NOMO-1 treated with DMSO at 0.1 percent for 48 hours (cell line): ENCODE results near the gene MAGEB10.
"Not testable (repeated sequence)": the region's sequence is repeated elsewhere in the genome, so short reads cannot be mapped to it uniquely, and the experiment has no call there.

Experiments used
- DNase-seq: peaks from one replicate; lab custom pipeline; 2025; ENCODE audit not compliant: unreplicated experiment; lab: John Stamatoyannopoulos, UW

The MAGEB10 gene

GRCh38 chrX:27807690-27808089, at the start of gene MAGEB10:
Gene MAGEB10 (plus strand): TSS chrX:27807990. CDS start chrX:27821307, 13,317 bp downstream.
- DNase-seq = no peak

- no peak for DNase-seq
Measured at GRCh38 chrX:27765718-27766117, 42.1 kb upstream of the MAGEB10 start.

GRCh38 chrX:27767387-27767786, 40.4 kb upstream of the MAGEB10 start:
- DNase-seq = no peak

GRCh38 chrX:27775984-27776383, 31.8 kb upstream of the MAGEB10 start:
- DNase-seq = no peak

DNA sequence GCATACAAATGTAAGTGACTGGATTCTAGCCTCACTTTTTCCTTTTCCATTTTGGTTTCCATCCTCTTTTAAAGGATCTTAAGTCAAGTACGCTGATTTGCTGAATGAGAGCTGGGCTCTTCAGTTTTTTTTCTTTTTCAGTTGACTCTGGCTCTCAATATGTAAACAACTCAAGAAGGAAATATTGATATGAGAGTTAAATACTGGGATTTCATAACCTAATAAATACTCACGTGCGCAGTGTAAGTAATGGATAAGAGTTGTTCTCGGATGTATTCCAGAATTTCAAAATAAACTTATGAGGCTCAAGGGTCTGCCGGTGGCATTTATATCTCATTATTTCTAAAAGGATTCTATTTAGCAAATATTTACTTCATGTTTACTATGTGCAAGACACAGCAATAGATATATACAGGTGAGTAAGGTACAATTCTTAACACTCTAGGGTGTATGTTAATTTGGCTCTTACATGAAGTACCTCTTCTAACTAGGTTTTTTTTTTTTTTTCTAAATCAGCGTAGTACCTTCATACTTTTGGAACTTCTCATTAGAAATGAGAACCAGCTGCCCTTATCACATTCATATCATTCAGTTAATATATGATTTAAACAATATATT, 11.0 kb upstream of the MAGEB10 start:
- no peak for DNase-seq

- DNase-seq = no peak
Measured at GRCh38 chrX:27797575-27797974, 10.2 kb upstream of the MAGEB10 start.

- no peak for DNase-seq
Measured at GRCh38 chrX:27808226-27808625, 436 bp downstream of the MAGEB10 start.

DNA sequence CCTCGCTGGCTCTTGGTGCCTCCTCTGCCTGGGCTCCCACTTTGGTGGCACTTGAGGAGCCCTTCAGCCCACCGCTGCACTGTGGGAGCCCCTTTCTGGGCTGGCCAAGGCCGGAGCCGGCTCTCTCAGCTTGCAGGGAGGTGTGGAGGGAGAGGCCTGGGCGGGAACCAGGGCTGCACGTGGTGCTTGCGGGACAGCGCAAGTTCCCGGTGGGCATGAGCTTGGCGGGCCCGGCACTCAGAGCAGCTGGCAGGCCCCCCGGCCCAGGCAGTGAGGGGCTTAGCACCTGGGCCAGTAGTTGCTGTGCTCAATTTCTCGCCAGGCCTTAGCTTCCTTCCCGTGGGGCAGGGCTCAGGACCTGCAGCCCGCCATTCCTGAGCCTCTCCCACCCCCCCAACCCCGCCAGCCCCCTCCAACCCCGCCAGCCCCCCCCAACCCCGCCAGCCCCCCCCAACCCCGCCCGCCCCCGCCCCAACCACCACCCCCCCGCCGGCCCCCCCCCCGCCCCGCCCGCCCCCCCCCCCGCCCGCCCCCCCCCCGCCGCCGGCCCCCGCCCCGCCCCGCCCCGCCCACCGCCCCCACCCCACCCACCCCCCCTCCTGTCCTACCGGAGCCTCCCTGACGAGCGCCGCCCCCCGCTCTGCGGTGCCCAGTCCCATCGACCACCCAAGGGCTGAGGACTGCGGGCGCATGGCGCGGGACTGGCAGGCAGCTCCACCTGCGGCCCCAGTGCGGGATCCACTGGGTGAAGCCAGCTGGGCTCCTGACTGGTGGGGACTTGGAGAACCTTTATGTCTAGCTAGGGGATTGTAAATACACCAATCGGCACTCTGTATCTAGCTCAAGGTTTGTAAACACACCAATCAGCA, 1.4 kb downstream of the MAGEB10 start:
- not testable (repeated sequence) for DNase-seq

DNA sequence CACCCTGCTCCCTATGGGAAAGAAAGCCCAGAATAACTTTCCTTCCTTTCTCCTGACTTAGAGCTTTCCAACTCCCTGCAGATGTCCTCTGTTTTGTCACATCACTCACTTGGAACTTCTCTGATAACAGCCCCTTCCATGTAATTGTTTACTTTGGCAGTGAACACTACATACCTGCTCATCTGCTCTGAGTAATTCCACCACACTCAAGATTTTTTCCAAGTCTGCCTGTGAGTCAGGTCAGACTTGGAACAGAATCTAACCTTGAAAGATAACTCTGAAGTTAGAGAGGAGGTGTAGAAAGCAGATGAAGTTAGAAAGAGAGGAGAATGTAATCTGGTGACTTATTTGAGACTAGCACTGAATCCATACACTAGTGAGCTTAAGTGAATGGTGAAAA, 7.4 kb downstream of the MAGEB10 start:
- no peak for DNase-seq

DNA sequence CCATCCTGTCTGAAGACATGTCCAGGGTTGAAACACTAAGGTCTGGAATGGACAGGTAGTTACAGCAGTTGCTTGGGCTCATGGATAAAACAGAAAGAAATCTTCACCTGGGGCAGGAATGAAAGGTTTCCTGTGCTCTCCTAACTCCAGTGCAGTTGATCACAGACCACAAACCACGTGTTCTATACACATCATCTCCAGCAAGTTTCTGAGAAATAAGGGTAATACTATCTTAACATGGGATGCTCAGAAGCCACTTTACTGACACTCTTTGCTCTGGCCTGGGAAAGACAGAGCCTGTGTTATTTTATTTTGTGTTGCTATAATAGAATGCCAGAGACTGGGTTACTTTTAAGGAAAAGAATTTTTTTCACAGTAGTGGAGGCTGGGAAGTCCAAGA, 16.0 kb downstream of the MAGEB10 start:
- DNase-seq = no peak

GRCh38 chrX:27838185-27838584, 30.4 kb downstream of the MAGEB10 start:
- DNase-seq = no peak

DNA sequence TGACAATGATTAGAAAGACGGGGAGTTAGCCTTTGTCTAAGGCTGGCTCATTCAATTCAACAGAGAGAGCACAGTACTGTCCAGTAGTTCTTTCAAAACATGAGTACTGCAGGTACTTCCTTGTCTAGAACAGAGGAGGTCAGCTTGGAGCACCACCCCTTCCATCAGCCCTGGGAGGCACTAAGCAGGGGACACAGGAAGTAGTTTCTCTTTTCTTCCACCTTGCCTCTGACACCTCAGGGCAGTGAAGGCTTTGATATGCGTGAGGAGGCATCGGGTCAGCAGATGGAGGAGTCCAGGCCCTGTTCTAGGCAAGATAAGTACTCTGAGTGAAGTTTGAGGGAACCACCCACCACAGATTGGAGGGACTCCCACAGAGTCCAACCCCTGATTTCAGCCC, 33.1 kb downstream of the MAGEB10 start:
- DNase-seq = no peak

GRCh38 chrX:27842859-27843258, 35.1 kb downstream of the MAGEB10 start:
- DNase-seq = no peak

DNA sequence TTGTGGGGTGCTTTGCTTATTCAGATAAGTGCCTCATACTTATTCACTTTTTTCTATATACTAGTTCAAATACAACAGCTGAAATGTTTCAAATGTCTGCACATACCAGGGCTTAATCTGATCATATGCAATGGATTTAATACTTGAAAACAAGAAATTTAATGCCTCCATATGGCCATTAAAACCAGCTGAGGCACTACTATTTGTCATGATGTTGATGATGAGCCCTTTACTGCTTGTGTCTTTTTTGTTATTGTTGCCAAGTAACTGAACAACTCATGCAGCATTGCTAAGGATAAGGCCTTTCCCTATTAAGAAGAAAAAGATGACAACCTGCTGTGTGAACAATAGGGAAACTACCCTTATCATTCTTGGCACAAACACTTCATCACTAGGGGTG, 52.5 kb downstream of the MAGEB10 start:
- no peak for DNase-seq

- no peak for DNase-seq
Measured at GRCh38 chrX:27863809-27864208, 56.0 kb downstream of the MAGEB10 start.
